SK-N-SH treated with all-trans-retinoic acid at 6 μM for 48 hours (cell line): ENCODE measurements around the gene GRIK1.

Experiments used
- ATAC-seq: fragments of 200-7000 bp; cut with Tn5 transposase; 3 replicates; pipeline ENCODE4 v1.9.1; 2020; ENCODE audit warnings: mild to moderate bottlenecking, moderate library complexity
- ARNTL ChIP-seq: fragments of 450-650 bp; formaldehyde crosslinking; IDR thresholded peaks from 2 replicates; pipeline ENCODE4 v1.5.0; 2020; ENCODE audit warnings: low read depth, mild to moderate bottlenecking, moderate library complexity, borderline replicate concordance
- BACH2 ChIP-seq: fragments of 250-450 bp; sonication (Bioruptor Pico); IDR thresholded peaks from 2 replicates; pipeline ENCODE4 v1.9.0; 2021; ENCODE audit warnings: mild to moderate bottlenecking, borderline replicate concordance
- CREB5 ChIP-seq: fragments of 250-450 bp; sonication (Bioruptor Pico); IDR thresholded peaks from 2 replicates; pipeline ENCODE4 v1.5.1; 2020; ENCODE audit warnings: low read depth, mild to moderate bottlenecking, moderate library complexity
- CSDC2 ChIP-seq: fragments of 250-450 bp; sonication (Bioruptor Pico); IDR thresholded peaks from 2 replicates; pipeline ENCODE4 v1.5.0; 2020; ENCODE audit warnings: mild to moderate bottlenecking, moderate library complexity
- CSRNP3 ChIP-seq: fragments of 250-450 bp; sonication (Bioruptor Pico); IDR thresholded peaks from 2 replicates; pipeline ENCODE4 v1.5.1; 2021; ENCODE audit warnings: mild to moderate bottlenecking, moderate library complexity
- ESRRG ChIP-seq: fragments of 250-450 bp; sonication (Bioruptor Pico); IDR thresholded peaks from 2 replicates; pipeline ENCODE4 v1.6.1; 2021; ENCODE audit warnings: mild to moderate bottlenecking
- GLIS3 ChIP-seq: fragments of 250-450 bp; sonication (Bioruptor Pico); IDR thresholded peaks from 2 replicates; pipeline ENCODE4 v1.5.0; 2020; ENCODE audit warnings: mild to moderate bottlenecking, moderate library complexity
- ISL1 ChIP-seq: fragments of 250-450 bp; sonication (Bioruptor Pico); IDR thresholded peaks from 2 replicates; pipeline ENCODE4 v2.1.2; 2022; ENCODE audit warnings: mild to moderate bottlenecking, moderate library complexity
- OSR1 ChIP-seq: fragments of 250-450 bp; sonication (Bioruptor Pico); IDR thresholded peaks from 2 replicates; pipeline ENCODE4 v1.8.0; 2022; ENCODE audit warnings: moderate library complexity, mild to moderate bottlenecking, inconsistent platforms
- POU6F1 ChIP-seq: fragments of 250-450 bp; sonication (Bioruptor Pico); IDR thresholded peaks from 2 replicates; pipeline ENCODE4 v1.8.0; 2021; ENCODE audit warnings: low read depth, mild to moderate bottlenecking, moderate library complexity, borderline replicate concordance
- PPARA ChIP-seq: fragments of 250-450 bp; sonication (Bioruptor Pico); IDR thresholded peaks from 2 replicates; pipeline ENCODE4 v1.5.0; 2020; ENCODE audit warnings: mild to moderate bottlenecking, borderline replicate concordance
- SNAI2 ChIP-seq: fragments of 250-450 bp; sonication (Bioruptor Pico); IDR thresholded peaks from 2 replicates; pipeline ENCODE4 v1.5.0; 2020; ENCODE audit warnings: mild to moderate bottlenecking, moderate library complexity
- TOX ChIP-seq: fragments of 250-450 bp; sonication (Bioruptor Pico); IDR thresholded peaks from 2 replicates; pipeline ENCODE4 v1.8.0; 2021; ENCODE audit warnings: mild to moderate bottlenecking, moderate library complexity, borderline replicate concordance
- ZC3H10 ChIP-seq: fragments of 250-450 bp; sonication (Bioruptor Pico); IDR thresholded peaks from 2 replicates; pipeline ENCODE4 v1.5.1; 2021; ENCODE audit warnings: mild to moderate bottlenecking, moderate library complexity
- ZFP3 ChIP-seq: fragments of 250-450 bp; sonication (Bioruptor Pico); IDR thresholded peaks from 2 replicates; pipeline ENCODE4 v1.5.0; 2020; ENCODE audit warnings: mild to moderate bottlenecking, moderate library complexity
- ZFP30 ChIP-seq: fragments of 450-650 bp; formaldehyde crosslinking; IDR thresholded peaks from 2 replicates; pipeline ENCODE4 v1.5.0; 2022; ENCODE audit warnings: mild to moderate bottlenecking, moderate library complexity
- ZNF565 ChIP-seq: fragments of 450-650 bp; formaldehyde crosslinking; conservative IDR thresholded peaks from 2 replicates; pipeline ENCODE4 v1.5.0; 2020; ENCODE audit warnings: low read depth, mild to moderate bottlenecking, moderate library complexity
- TF ChIP-seq, protein P1 (sequence below): fragments of 250-450 bp; sonication (Bioruptor Pico); IDR thresholded peaks from 2 replicates; pipeline ENCODE4 v1.5.0; 2020; ENCODE audit warnings: mild to moderate bottlenecking, moderate library complexity
- TF ChIP-seq, protein P2 (sequence below): fragments of 250-450 bp; sonication (Bioruptor Pico); IDR thresholded peaks from 2 replicates; pipeline ENCODE4 v1.8.0; 2020; ENCODE audit warnings: mild to moderate bottlenecking, moderate library complexity, borderline replicate concordance

Gene GRIK1

DNA sequence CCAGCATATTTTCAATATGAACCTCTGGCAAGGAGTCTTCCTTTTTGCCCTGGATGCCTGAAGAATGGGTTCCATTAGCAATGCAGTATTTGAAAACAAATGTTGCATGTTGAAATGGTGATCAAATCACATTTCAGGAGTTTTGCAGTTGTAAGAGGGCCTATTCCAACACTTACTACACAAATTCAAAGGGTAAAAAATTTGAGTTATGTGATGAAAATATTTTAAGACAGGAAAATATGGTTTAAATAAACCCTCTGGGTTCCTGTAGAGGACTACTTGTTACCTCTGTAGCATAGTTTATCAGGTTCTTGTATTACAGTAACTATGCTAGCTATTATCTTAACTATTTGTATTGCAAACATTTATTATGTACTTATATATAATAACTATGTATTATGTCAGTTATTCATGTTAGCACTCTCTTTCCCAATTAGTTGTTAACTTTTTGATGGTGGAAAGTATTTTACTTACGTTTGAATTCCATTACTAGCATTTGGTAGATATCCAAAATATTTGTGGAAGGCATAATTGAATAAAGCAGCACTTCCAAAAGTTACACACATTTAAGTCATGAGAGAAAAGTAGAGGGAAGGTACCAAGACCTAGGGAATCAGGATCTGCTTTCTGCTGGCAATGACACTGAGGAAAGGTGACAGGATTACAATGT is 312.9 kb downstream of the GRIK1 start:
- no peak for TF ChIP-seq ZFP3 (CRISPR knock-in tag)
- TF ChIP-seq ISL1 (CRISPR knock-in tag): peak; percentile 42
- TF ChIP-seq OSR1 (CRISPR knock-in tag): no peak
- no peak for TF ChIP-seq ZNF565
- TF ChIP-seq CREB5 (CRISPR knock-in tag): no peak

DNA sequence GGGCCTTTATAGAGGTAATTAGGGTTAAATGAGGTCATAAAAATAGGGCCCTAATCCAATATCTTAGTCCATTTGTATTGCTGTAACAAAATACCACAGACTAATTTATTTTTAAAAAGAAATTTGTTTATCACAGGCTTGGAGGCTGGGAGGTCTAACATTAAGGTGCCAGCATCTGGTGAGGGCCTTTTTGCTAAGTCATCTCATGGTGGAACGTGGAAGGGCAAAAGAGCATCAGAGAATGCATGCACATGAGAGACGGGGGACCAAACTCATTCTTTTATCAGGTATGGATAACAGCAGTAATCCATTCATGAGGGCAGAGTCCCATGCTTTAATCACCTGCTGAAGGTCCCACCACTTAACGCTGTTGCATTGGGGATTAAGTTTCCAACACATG is 313.8 kb downstream of the GRIK1 start:
- no peak for ATAC-seq
- TF ChIP-seq ZC3H10 (CRISPR knock-in tag): no peak
- no peak for TF ChIP-seq ZFP30
- TF ChIP-seq, all 23 proteins: peak for 0

More for the DNA sequence above, 312.9 kb downstream of the GRIK1 start:
- ATAC-seq: no peak

DNA sequence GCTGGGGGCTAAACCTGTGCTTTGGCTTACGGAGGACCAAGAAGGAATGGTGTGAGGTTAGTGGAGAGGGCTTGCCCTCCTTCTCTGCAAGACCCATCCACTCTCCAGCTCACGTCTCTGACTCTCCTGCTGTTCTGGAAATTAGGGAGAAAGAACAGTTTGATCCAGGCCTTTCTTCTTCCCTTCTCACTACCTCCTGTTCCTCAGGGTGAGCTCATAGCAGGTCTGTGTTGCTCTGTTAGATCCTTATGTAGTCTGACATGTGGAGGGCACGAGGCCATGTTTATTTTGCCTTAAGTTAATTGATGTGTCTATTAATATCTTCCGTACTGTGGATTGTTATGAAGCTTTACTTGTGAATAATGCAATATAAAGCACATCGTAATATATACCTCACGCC is 315.0 kb downstream of the GRIK1 start:
- no peak for ATAC-seq
- TF ChIP-seq CREB5 (CRISPR knock-in tag): no peak
- TF ChIP-seq CSDC2 (CRISPR knock-in tag): no peak
- TF ChIP-seq TOX: no peak
- TF ChIP-seq, all 23 proteins: peak for 0

GRCh38 chr21:29621525-29621924 is 318.3 kb downstream of the GRIK1 start:
- TF ChIP-seq ZNF565 (no peak), PPARA (CRISPR knock-in tag) (no peak), TOX (no peak), ZFP30 (no peak), OSR1 (CRISPR knock-in tag) (no peak), CSRNP3 (CRISPR knock-in tag) (no peak), BACH2 (CRISPR knock-in tag) (no peak), CREB5 (CRISPR knock-in tag) (no peak), POU6F1 (CRISPR knock-in tag) (no peak), SNAI2 (CRISPR knock-in tag) (no peak), CSDC2 (CRISPR knock-in tag) (no peak), ZC3H10 (CRISPR knock-in tag) (no peak), ISL1 (CRISPR knock-in tag) (no peak), GLIS3 (CRISPR knock-in tag) (no peak), ARNTL (CRISPR knock-in tag) (no peak), ESRRG (CRISPR knock-in tag) (no peak)
- TF ChIP-seq, protein P1, sequence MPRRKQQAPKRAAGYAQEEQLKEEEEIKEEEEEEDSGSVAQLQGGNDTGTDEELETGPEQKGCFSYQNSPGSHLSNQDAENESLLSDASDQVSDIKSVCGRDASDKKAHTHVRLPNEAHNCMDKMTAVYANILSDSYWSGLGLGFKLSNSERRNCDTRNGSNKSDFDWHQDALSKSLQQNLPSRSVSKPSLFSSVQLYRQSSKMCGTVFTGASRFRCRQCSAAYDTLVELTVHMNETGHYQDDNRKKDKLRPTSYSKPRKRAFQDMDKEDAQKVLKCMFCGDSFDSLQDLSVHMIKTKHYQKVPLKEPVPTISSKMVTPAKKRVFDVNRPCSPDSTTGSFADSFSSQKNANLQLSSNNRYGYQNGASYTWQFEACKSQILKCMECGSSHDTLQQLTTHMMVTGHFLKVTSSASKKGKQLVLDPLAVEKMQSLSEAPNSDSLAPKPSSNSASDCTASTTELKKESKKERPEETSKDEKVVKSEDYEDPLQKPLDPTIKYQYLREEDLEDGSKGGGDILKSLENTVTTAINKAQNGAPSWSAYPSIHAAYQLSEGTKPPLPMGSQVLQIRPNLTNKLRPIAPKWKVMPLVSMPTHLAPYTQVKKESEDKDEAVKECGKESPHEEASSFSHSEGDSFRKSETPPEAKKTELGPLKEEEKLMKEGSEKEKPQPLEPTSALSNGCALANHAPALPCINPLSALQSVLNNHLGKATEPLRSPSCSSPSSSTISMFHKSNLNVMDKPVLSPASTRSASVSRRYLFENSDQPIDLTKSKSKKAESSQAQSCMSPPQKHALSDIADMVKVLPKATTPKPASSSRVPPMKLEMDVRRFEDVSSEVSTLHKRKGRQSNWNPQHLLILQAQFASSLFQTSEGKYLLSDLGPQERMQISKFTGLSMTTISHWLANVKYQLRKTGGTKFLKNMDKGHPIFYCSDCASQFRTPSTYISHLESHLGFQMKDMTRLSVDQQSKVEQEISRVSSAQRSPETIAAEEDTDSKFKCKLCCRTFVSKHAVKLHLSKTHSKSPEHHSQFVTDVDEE: no peak
- TF ChIP-seq, protein P2, sequence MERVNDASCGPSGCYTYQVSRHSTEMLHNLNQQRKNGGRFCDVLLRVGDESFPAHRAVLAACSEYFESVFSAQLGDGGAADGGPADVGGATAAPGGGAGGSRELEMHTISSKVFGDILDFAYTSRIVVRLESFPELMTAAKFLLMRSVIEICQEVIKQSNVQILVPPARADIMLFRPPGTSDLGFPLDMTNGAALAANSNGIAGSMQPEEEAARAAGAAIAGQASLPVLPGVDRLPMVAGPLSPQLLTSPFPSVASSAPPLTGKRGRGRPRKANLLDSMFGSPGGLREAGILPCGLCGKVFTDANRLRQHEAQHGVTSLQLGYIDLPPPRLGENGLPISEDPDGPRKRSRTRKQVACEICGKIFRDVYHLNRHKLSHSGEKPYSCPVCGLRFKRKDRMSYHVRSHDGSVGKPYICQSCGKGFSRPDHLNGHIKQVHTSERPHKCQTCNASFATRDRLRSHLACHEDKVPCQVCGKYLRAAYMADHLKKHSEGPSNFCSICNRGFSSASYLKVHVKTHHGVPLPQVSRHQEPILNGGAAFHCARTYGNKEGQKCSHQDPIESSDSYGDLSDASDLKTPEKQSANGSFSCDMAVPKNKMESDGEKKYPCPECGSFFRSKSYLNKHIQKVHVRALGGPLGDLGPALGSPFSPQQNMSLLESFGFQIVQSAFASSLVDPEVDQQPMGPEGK (CRISPR knock-in tag): no peak
- no peak for ATAC-seq
